BE2C (cell line): Measurements from ENCODE around the gene AFF1.
A peak's percentile ranks its signal among the peaks of the same experiment; 100 is the strongest.

Experiments
- DNase-seq: peaks from one replicate; pipeline ENCODE4 v3.0.0-alpha.2; 2020
- H3K27me3 ChIP-seq: fragments of 250-450 bp; sonication (Bioruptor Pico); 2 replicates; pipeline ENCODE4 v1.5.1; 2020; ENCODE audit warnings: mild to moderate bottlenecking
- H3K36me3 ChIP-seq: fragments of 250-450 bp; sonication (Bioruptor Pico); 2 replicates; pipeline ENCODE4 v1.5.1; 2020; ENCODE audit warnings: mild to moderate bottlenecking
- H3K4me1 ChIP-seq: fragments of 250-450 bp; sonication (Bioruptor Pico); 2 replicates; pipeline ENCODE4 v1.5.1; 2020
- H3K4me3 ChIP-seq: 2 replicates; pipeline ENCODE4 v1.5.1; 2011; ENCODE audit warnings: low read depth, low read length
- H3K9me3 ChIP-seq: fragments of 250-450 bp; sonication (Bioruptor Pico); 2 replicates; pipeline ENCODE4 v1.5.1; 2020
- CTCF ChIP-seq: IDR thresholded peaks from 2 replicates; pipeline ENCODE4 v1.5.1; 2012; ENCODE audit warnings: mild to moderate bottlenecking, low read depth, low read length

The AFF1 gene

GRCh38 chr4:87103086-87103485 is 168.3 kb downstream of the AFF1 start:
- peaks cover 19% of the 10 kb centered on the region for H3K4me1 ChIP-seq
- no peak for DNase-seq
- no peaks in the 10 kb centered on the region for H3K36me3 ChIP-seq
- no peaks in the 10 kb centered on the region for H3K9me3 ChIP-seq
- TF ChIP-seq CTCF = no peak
- H3K4me3 ChIP-seq = no peak overlapping the region
- H3K27me3 ChIP-seq = no peaks in the 10 kb centered on the region

- DNase-seq = no peak
- peaks cover 20% of the 10 kb centered on the region for H3K4me1 ChIP-seq
- no peak for TF ChIP-seq CTCF
These were observed 168.9 kb downstream of the AFF1 start for GRCh38 chr4:87103691-87104187.

GRCh38 chr4:87105101-87105845 is 170.5 kb downstream of the AFF1 start:
- H3K27me3 ChIP-seq = no peaks in the 10 kb centered on the region
- no peak for TF ChIP-seq CTCF
- no peaks in the 10 kb centered on the region for H3K9me3 ChIP-seq
- DNase-seq = no peak
- H3K4me3 ChIP-seq = no peak overlapping the region
- no peaks in the 10 kb centered on the region for H3K36me3 ChIP-seq
- H3K4me1 ChIP-seq = peaks cover 20% of the 10 kb centered on the region

More at GRCh38 chr4:87103691-87104187, 168.9 kb downstream of the AFF1 start:
- H3K4me3 ChIP-seq = no peak overlapping the region
- no peaks in the 10 kb centered on the region for H3K9me3 ChIP-seq
- H3K36me3 ChIP-seq = no peaks in the 10 kb centered on the region
- H3K27me3 ChIP-seq = no peaks in the 10 kb centered on the region

GRCh38 chr4:87108142-87108546 is 173.3 kb downstream of the AFF1 start:
- peak overlapping the region; percentile 0; the same call in 1 of the 2 replicates for H3K4me3 ChIP-seq
- DNase-seq = peak; percentile 81

GRCh38 chr4:87109121-87109520 is 174.3 kb downstream of the AFF1 start:
- H3K4me1 ChIP-seq = peaks cover 24% of the 10 kb centered on the region
- no peak for TF ChIP-seq CTCF
- DNase-seq = peak; percentile 44
- H3K36me3 ChIP-seq = peaks cover 11% of the 10 kb centered on the region
- peak overlapping the region; percentile 0; the same call in 1 of the 2 replicates for H3K4me3 ChIP-seq
- H3K9me3 ChIP-seq = no peaks in the 10 kb centered on the region
- no peaks in the 10 kb centered on the region for H3K27me3 ChIP-seq

More at GRCh38 chr4:87108142-87108546, 173.3 kb downstream of the AFF1 start:
- Histone ChIP-seq H3K36me3 (peaks cover 8% of the 10 kb centered on the region), H3K4me1 (peaks cover 24% of the 10 kb centered on the region), H3K9me3 (no peaks in the 10 kb centered on the region), H3K27me3 (no peaks in the 10 kb centered on the region)
- TF ChIP-seq CTCF = no peak; the same call in 1 of the 2 replicates

GRCh38 chr4:87109945-87110344 is 175.1 kb downstream of the AFF1 start:
- Histone ChIP-seq H3K9me3 (no peaks in the 10 kb centered on the region), H3K4me3 (peak overlapping the region; percentile 13; the same call in 1 of the 2 replicates), H3K4me1 (peaks cover 23% of the 10 kb centered on the region), H3K27me3 (no peaks in the 10 kb centered on the region), H3K36me3 (peaks cover 16% of the 10 kb centered on the region)
- DNase-seq = no peak
- no peak for TF ChIP-seq CTCF
